Right ventricle myocardium inferior (tissue), 1 donor: ENCODE data around the gene SLC32A1. TPM values are rescaled to one million over a fixed set of nuclear protein-coding genes. Genes with fewer than 3 reads are reported as not detected.

Experiments
- ATAC-seq: fragments of 200-7000 bp; cut with Tn5 transposase; one replicate; pipeline ENCODE4 v1.9.1; 2020; ENCODE audit warnings: mild to moderate bottlenecking, moderate library complexity
- DNase-seq: peaks from one replicate; pipeline ENCODE4 v3.0.0; 2021; ENCODE audit errors: missing footprints
- intact Hi-C: fragments of 100-400 bp; cut with DNase I; formaldehyde crosslinking; loops from one replicate; pipeline ENCODE4 v1.11.0; 2022
- long read RNA-seq: library from polyadenylated mRNA; unstranded; transcript quantifications from one replicate; pipeline ENCODE4 v2.0.0, GENCODE V29; 2021
- total RNA-seq: library from RNA; stranded (reverse); fragmentation: NEBNext Ultra II Directional; extraction: Animal tissue kit (Norgen Biotek cat#: 25700); gene quantifications from one replicate; pipeline ENCODE4 v1.2.1, GENCODE V29; 2021
- donor health status: DM: no; HTN: yes; CAD: no; lungs with severe emphysema.

SLC32A1 gene
- total RNA-seq: not detected
- long read RNA-seq: 0 reads

GRCh38 chr20:38723848-38724625 lies at the start of gene SLC32A1:
TSS of gene SLC32A1 (plus strand) at chr20:38724486. CDS start at chr20:38724725, 239 bp downstream.
- DNase-seq: no peak
- intact Hi-C loops: no loop called here
- no peak for ATAC-seq

- no peak for ATAC-seq
- intact Hi-C loops: no loop called here
These were observed 49.5 kb upstream of the SLC32A1 start for GRCh38 chr20:38674765-38675133.

GRCh38 chr20:38676576-38676975 lies 47.7 kb upstream of the SLC32A1 start:
- intact Hi-C loops: no loop called here
- ATAC-seq (no peak), DNase-seq (no peak)

More at GRCh38 chr20:38674765-38675133, 49.5 kb upstream of the SLC32A1 start:
- DNase-seq: no peak

GRCh38 chr20:38680500-38681306 lies 43.6 kb upstream of the SLC32A1 start:
- ATAC-seq: no peak
- DNase-seq: no peak
- intact Hi-C loops: no loop called here

- no peak for ATAC-seq
- no peak for DNase-seq
- intact Hi-C loops: no loop called here
These were observed 39.0 kb upstream of the SLC32A1 start for GRCh38 chr20:38685271-38685670.

- no peak for ATAC-seq
- intact Hi-C loops: no loop called here
These were observed 38.3 kb upstream of the SLC32A1 start for GRCh38 chr20:38685853-38686473.

GRCh38 chr20:38692436-38693411 lies 31.6 kb upstream of the SLC32A1 start:
- no peak for DNase-seq

More at GRCh38 chr20:38685853-38686473, 38.3 kb upstream of the SLC32A1 start:
- DNase-seq: no peak

GRCh38 chr20:38697306-38697705 lies 27.0 kb upstream of the SLC32A1 start:
- ATAC-seq: no peak
- intact Hi-C loops: no loop called here
- DNase-seq: no peak

More at GRCh38 chr20:38692436-38693411, 31.6 kb upstream of the SLC32A1 start:
- intact Hi-C loops: no loop called here
- no peak for ATAC-seq

- DNase-seq (no peak), ATAC-seq (no peak)
- intact Hi-C loops: no loop called here
These were observed 25.7 kb upstream of the SLC32A1 start for GRCh38 chr20:38698541-38698940.

GRCh38 chr20:38700141-38700540 lies 24.1 kb upstream of the SLC32A1 start:
- no peak for ATAC-seq
- no peak for DNase-seq

GRCh38 chr20:38700926-38701325 lies 23.4 kb upstream of the SLC32A1 start:
- intact Hi-C loops: no loop called here
- ATAC-seq (no peak), DNase-seq (no peak)

More at GRCh38 chr20:38700141-38700540, 24.1 kb upstream of the SLC32A1 start:
- intact Hi-C loops: no loop called here

GRCh38 chr20:38703526-38703925 lies 20.8 kb upstream of the SLC32A1 start:
- DNase-seq (no peak), ATAC-seq (no peak)
- intact Hi-C loops: no loop called here

- no peak for DNase-seq
- no peak for ATAC-seq
- intact Hi-C loops: no loop called here
These were observed 20.1 kb upstream of the SLC32A1 start for GRCh38 chr20:38704136-38704535.

- ATAC-seq: no peak
- intact Hi-C loops: no loop called here
- DNase-seq: no peak
These were observed 17.8 kb upstream of the SLC32A1 start for GRCh38 chr20:38706509-38706908.

- DNase-seq (no peak), ATAC-seq (no peak)
- intact Hi-C loops: no loop called here
These were observed 10.0 kb upstream of the SLC32A1 start for GRCh38 chr20:38714308-38714707.

GRCh38 chr20:38715646-38716045 lies 8.6 kb upstream of the SLC32A1 start:
- DNase-seq (no peak), ATAC-seq (no peak)
- intact Hi-C loops: no loop called here

- intact Hi-C loops: no loop called here
- ATAC-seq: no peak
These were observed 1.6 kb upstream of the SLC32A1 start for GRCh38 chr20:38722683-38723016.

GRCh38 chr20:38723017-38723847 lies 1.1 kb upstream of the SLC32A1 start:
- no peak for ATAC-seq

More at GRCh38 chr20:38722683-38723016, 1.6 kb upstream of the SLC32A1 start:
- no peak for DNase-seq

More at GRCh38 chr20:38723017-38723847, 1.1 kb upstream of the SLC32A1 start:
- intact Hi-C loops: no loop called here
- no peak for DNase-seq
